DOHH2 (cell line): ENCODE measurements around the gene TNFRSF21.

Experiments
- H3F3A ChIP-seq: fragments of 200-600 bp; sonication (generic), shearing (Covaris generic); 2 replicates; pipeline ENCODE4 v1.6.0; 2016; ENCODE audit warnings: antibody characterized with exemption, mild to moderate bottlenecking; ENCODE audit not compliant: control insufficient read depth, insufficient read depth
- H3K27ac ChIP-seq: fragments of 200-600 bp; sonication (generic); 2 replicates; pipeline ENCODE4 v1.5.1; 2014; ENCODE audit warnings: low read depth, mild to moderate bottlenecking, low read length, moderate library complexity
- H3K27me3 ChIP-seq: fragments of 200-600 bp; sonication (generic); 2 replicates; pipeline ENCODE4 v1.6.1; 2014; ENCODE audit warnings: mild to moderate bottlenecking, low read length, mixed read lengths; ENCODE audit not compliant: control insufficient read depth
- H3K36me3 ChIP-seq: fragments of 200-600 bp; sonication (generic); 2 replicates; pipeline ENCODE4 v1.6.1; 2014; ENCODE audit warnings: mild to moderate bottlenecking, low read length, moderate library complexity, mixed read lengths; ENCODE audit not compliant: control insufficient read depth
- H3K4me1 ChIP-seq: fragments of 200-600 bp; sonication (generic); 2 replicates; pipeline ENCODE4 v1.6.1; 2014; ENCODE audit warnings: mild to moderate bottlenecking, low read length, mixed read lengths; ENCODE audit not compliant: control insufficient read depth
- H3K4me2 ChIP-seq: fragments of 200-600 bp; sonication (generic); 2 replicates; pipeline ENCODE4 v1.6.0; 2014; ENCODE audit warnings: mild to moderate bottlenecking, low read length, moderate library complexity
- H3K4me3 ChIP-seq: fragments of 200-600 bp; sonication (generic); 2 replicates; pipeline ENCODE4 v1.5.1; 2014; ENCODE audit warnings: mild to moderate bottlenecking, low read length, mixed read lengths
- H3K79me2 ChIP-seq: fragments of 200-600 bp; sonication (generic); 2 replicates; pipeline ENCODE4 v1.6.1; 2014; ENCODE audit warnings: mild to moderate bottlenecking, low read length, mixed read lengths; ENCODE audit not compliant: control insufficient read depth
- H3K9me2 ChIP-seq: fragments of 200-600 bp; sonication (generic); replicated peaks from 2 replicates; pipeline ENCODE4 v1.6.1; 2014; ENCODE audit warnings: mild to moderate bottlenecking, low read length, mixed read lengths; ENCODE audit not compliant: control insufficient read depth
- H3K9me3 ChIP-seq: fragments of 200-600 bp; sonication (generic); 2 replicates; pipeline ENCODE4 v1.6.1; 2014; ENCODE audit warnings: antibody characterized with exemption, low read length, mixed read lengths; ENCODE audit not compliant: control insufficient read depth, insufficient read depth
- H4K20me1 ChIP-seq: fragments of 200-600 bp; sonication (generic); 2 replicates; pipeline ENCODE4 v1.6.0; 2014; ENCODE audit warnings: low read depth, mild to moderate bottlenecking, antibody characterized with exemption, low read length, moderate library complexity; ENCODE audit not compliant: control insufficient read depth, insufficient read depth
- EZH2phosphoT487 ChIP-seq: fragments of 200-600 bp; sonication (generic); IDR thresholded peaks from 2 replicates; pipeline ENCODE4 v1.6.1; 2017; ENCODE audit warnings: borderline replicate concordance, mild to moderate bottlenecking, antibody characterized with exemption, low read length, moderate library complexity, mixed read lengths
- TF ChIP-seq, protein P1 (sequence below): fragments of 200-600 bp; sonication (generic); IDR thresholded peaks from one replicate; pipeline ENCODE4 v1.5.1; 2014; ENCODE audit warnings: antibody characterized with exemption, mild to moderate bottlenecking, low read depth, low read length; ENCODE audit not compliant: poor library complexity, severe bottlenecking

TNFRSF21 gene

DNA sequence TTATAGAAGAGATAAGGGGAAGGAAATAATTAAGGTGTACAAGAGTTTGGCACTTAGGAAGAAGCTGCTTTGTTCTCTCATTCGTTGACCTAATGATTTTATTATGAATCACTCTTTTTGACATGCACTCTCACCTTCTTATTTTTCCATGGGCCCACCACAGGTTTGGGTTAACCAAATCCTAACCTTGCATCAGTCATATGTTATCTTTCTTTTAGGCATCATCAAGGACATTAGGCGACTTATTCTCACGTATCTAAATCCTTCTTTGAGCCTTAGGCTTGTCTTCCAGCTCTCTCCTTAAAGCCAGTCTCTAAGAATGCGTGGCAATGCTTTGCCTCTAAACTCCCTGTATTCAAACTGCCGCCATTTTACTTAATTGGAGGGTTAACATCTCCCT, 58.3 kb downstream of the TNFRSF21 start:
- H3K9me3 ChIP-seq = no peaks in the 10 kb centered on the region
- H3K4me3 ChIP-seq = no peak overlapping the region
- H3K4me1 ChIP-seq = peaks cover 55% of the 10 kb centered on the region
- H3K36me3 ChIP-seq = peaks cover 15% of the 10 kb centered on the region; the same call in 1 of the 2 replicates
- no peaks in the 10 kb centered on the region for H3K27me3 ChIP-seq
- peaks cover 18% of the 10 kb centered on the region for H3F3A ChIP-seq
- no peaks in the 10 kb centered on the region for H3K79me2 ChIP-seq
- TF ChIP-seq, protein P1, sequence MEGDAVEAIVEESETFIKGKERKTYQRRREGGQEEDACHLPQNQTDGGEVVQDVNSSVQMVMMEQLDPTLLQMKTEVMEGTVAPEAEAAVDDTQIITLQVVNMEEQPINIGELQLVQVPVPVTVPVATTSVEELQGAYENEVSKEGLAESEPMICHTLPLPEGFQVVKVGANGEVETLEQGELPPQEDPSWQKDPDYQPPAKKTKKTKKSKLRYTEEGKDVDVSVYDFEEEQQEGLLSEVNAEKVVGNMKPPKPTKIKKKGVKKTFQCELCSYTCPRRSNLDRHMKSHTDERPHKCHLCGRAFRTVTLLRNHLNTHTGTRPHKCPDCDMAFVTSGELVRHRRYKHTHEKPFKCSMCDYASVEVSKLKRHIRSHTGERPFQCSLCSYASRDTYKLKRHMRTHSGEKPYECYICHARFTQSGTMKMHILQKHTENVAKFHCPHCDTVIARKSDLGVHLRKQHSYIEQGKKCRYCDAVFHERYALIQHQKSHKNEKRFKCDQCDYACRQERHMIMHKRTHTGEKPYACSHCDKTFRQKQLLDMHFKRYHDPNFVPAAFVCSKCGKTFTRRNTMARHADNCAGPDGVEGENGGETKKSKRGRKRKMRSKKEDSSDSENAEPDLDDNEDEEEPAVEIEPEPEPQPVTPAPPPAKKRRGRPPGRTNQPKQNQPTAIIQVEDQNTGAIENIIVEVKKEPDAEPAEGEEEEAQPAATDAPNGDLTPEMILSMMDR = no peak
- no peak for TF ChIP-seq EZH2phosphoT487
- no peaks in the 10 kb centered on the region for H3K9me2 ChIP-seq
- no peak overlapping the region for H3K27ac ChIP-seq
- no peak overlapping the region for H3K4me2 ChIP-seq
- H4K20me1 ChIP-seq = no peaks in the 10 kb centered on the region

DNA sequence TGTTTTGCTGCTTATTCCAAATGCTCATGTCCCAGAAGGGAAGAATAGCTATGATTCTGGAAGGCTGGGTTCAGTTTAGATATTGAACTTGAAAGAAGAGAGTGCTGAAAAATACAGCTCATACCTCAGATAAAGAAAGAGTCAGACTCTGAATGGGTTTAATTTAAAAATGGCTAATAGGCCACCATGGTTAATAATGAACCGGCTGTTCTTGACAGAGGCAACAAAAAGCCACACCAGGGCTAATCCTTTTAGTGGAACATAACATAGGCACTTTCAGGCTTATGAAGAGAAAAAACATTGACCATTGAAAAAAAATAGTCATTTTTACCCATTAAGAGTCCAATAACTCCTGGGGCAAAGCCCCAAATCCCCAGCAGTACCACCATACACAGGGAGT, 59.4 kb downstream of the TNFRSF21 start:
- H3K4me2 ChIP-seq = no peak overlapping the region
- peaks cover 23% of the 10 kb centered on the region for H3F3A ChIP-seq
- peaks cover 15% of the 10 kb centered on the region; the same call in 1 of the 2 replicates for H3K36me3 ChIP-seq
- no peaks in the 10 kb centered on the region for H3K9me3 ChIP-seq
- H3K79me2 ChIP-seq = no peaks in the 10 kb centered on the region
- no peaks in the 10 kb centered on the region for H4K20me1 ChIP-seq
- no peaks in the 10 kb centered on the region for H3K27me3 ChIP-seq
- no peaks in the 10 kb centered on the region for H3K9me2 ChIP-seq
- H3K27ac ChIP-seq = no peak overlapping the region
- H3K4me1 ChIP-seq = peaks cover 66% of the 10 kb centered on the region
- no peak for TF ChIP-seq EZH2phosphoT487
- TF ChIP-seq, protein P1 = no peak
- no peak overlapping the region for H3K4me3 ChIP-seq

DNA sequence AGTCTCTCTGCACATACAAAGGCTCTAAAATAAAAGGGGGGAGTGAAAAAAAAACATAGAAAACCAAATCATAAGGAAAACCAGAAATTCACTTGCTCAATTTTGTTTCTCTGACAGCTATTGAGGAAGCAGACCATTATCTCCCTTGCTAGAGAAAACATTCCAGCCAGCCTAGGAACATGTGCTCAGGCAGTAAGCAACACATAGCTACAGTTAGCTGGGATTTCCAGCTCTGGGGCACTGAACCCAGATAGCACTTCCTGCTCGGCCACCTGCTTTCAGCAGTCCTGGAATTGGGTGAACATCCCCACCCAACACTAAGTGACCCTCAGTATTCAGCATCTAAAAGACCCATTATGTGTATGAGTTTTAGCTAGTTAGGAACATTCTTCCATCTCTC, 61.3 kb downstream of the TNFRSF21 start:
- no peaks in the 10 kb centered on the region for H3K79me2 ChIP-seq
- H3K4me2 ChIP-seq = peak overlapping the region; percentile 82
- H3K4me1 ChIP-seq = peaks cover 78% of the 10 kb centered on the region
- H3K9me2 ChIP-seq = no peaks in the 10 kb centered on the region
- peaks cover 15% of the 10 kb centered on the region; the same call in 1 of the 2 replicates for H3K36me3 ChIP-seq
- H3K9me3 ChIP-seq = no peaks in the 10 kb centered on the region
- H3K27me3 ChIP-seq = no peaks in the 10 kb centered on the region
- no peak for TF ChIP-seq EZH2phosphoT487
- TF ChIP-seq, protein P1 = no peak
- peaks cover 23% of the 10 kb centered on the region for H3F3A ChIP-seq
- peak overlapping the region; percentile 92 for H3K27ac ChIP-seq
- H3K4me3 ChIP-seq = peak overlapping the region; percentile 66
- H4K20me1 ChIP-seq = no peaks in the 10 kb centered on the region
